Neuronal stem cell (in vitro differentiated cells): ENCODE data around the gene NRG3.

ENCODE experiments used
- DNase-seq: peaks from one replicate; pipeline ENCODE4 v3.0.0-alpha.2; 2013; ENCODE audit warnings: low spot score
- H2AFZ ChIP-seq: one replicate; pipeline ENCODE4 v1.6.1; 2013; ENCODE audit warnings: mild to moderate bottlenecking, low read length, inconsistent platforms
- H2AK5ac ChIP-seq: 2 replicates; pipeline ENCODE4 v1.6.1; 2013; ENCODE audit warnings: low read depth, mild to moderate bottlenecking, inconsistent platforms, low read length, moderate library complexity, mixed read lengths
- H2BK120ac ChIP-seq: 2 replicates; pipeline ENCODE4 v1.6.1; 2013; ENCODE audit warnings: low read depth, mild to moderate bottlenecking, inconsistent platforms, low read length, moderate library complexity, mixed read lengths
- H2BK12ac ChIP-seq: one replicate; pipeline ENCODE4 v1.6.1; 2013; ENCODE audit warnings: low read length, inconsistent platforms
- H2BK15ac ChIP-seq: 2 replicates; pipeline ENCODE4 v1.6.1; 2013; ENCODE audit warnings: mild to moderate bottlenecking, low read length, inconsistent platforms, mixed read lengths
- H2BK5ac ChIP-seq: one replicate; pipeline ENCODE4 v1.6.1; 2013; ENCODE audit warnings: inconsistent platforms, mild to moderate bottlenecking, low read length, moderate library complexity
- H3K14ac ChIP-seq: one replicate; pipeline ENCODE4 v1.6.1; 2013; ENCODE audit warnings: low read length, inconsistent platforms
- H3K18ac ChIP-seq: 2 replicates; pipeline ENCODE4 v1.6.1; 2013; ENCODE audit warnings: low read length, inconsistent platforms
- H3K23ac ChIP-seq: 2 replicates; pipeline ENCODE4 v1.6.1; 2013; ENCODE audit warnings: low read depth, mild to moderate bottlenecking, mixed read lengths, low read length, inconsistent platforms; ENCODE audit not compliant: poor library complexity
- H3K27ac ChIP-seq: replicated peaks from 3 replicates; pipeline ENCODE4 v1.5.1; 2013; ENCODE audit warnings: low read length, inconsistent platforms
- H3K27me3 ChIP-seq, 3 experiments: 2 replicates each; pipeline ENCODE4 v1.6.1; 2013; ENCODE audit warnings: low read length in 3 of 3, mild to moderate bottlenecking in 2 of 3, inconsistent platforms in 1 of 3, low read depth in 1 of 3, mixed read lengths in 1 of 3, moderate library complexity in 1 of 3; ENCODE audit not compliant: control insufficient read depth in 3 of 3, insufficient read depth in 3 of 3
- H3K36me3 ChIP-seq, 2 donors: replicated peaks in 1 of 2; 2 replicates each; pipeline ENCODE4 v1.6.1; 2013; ENCODE audit warnings: low read length in 2 of 2; ENCODE audit not compliant: control insufficient read depth in 2 of 2, insufficient read depth in 2 of 2
- H3K4ac ChIP-seq: 2 replicates; pipeline ENCODE4 v1.6.1; 2013; ENCODE audit warnings: inconsistent platforms, mild to moderate bottlenecking, low read length, moderate library complexity
- H3K4me1 ChIP-seq, 2 donors: 1 replicate in 1 of 2; 2 replicates in 1 of 2; pipeline ENCODE4 v1.6.1; 2013; ENCODE audit warnings: low read length in 2 of 2, low read depth in 1 of 2; ENCODE audit not compliant: control insufficient read depth in 2 of 2, insufficient read depth in 1 of 2
- H3K4me2 ChIP-seq: one replicate; pipeline ENCODE4 v1.6.1; 2013; ENCODE audit warnings: mild to moderate bottlenecking, low read length, inconsistent platforms; ENCODE audit not compliant: insufficient read depth, poor library complexity, severe bottlenecking
- H3K4me3 ChIP-seq, 2 donors: 2 replicates each; pipeline ENCODE4 v1.5.1; 2013; ENCODE audit warnings: low read length in 2 of 2, mild to moderate bottlenecking in 2 of 2, inconsistent platforms in 1 of 2, moderate library complexity in 1 of 2
- H3K79me1 ChIP-seq: one replicate; pipeline ENCODE4 v1.6.1; 2013; ENCODE audit warnings: low read depth, mild to moderate bottlenecking, inconsistent platforms, low read length, moderate library complexity
- H3K9ac ChIP-seq: one replicate; pipeline ENCODE4 v1.6.1; 2013; ENCODE audit warnings: mild to moderate bottlenecking, low read depth, low read length, inconsistent platforms; ENCODE audit not compliant: poor library complexity
- H3K9me3 ChIP-seq, 2 donors: replicated peaks in 1 of 2; 2 replicates each; pipeline versions ENCODE3 to v1.6.1; 2013; ENCODE audit warnings: low read length in 2 of 2, mild to moderate bottlenecking in 2 of 2, inconsistent platforms in 1 of 2, low read depth in 1 of 2, mixed read lengths in 1 of 2, moderate library complexity in 1 of 2; ENCODE audit not compliant: control insufficient read depth in 2 of 2, insufficient read depth in 1 of 2
- H4K8ac ChIP-seq: one replicate; pipeline ENCODE4 v1.6.1; 2013; ENCODE audit warnings: low read depth, mild to moderate bottlenecking, inconsistent platforms, low read length, moderate library complexity
- H4K91ac ChIP-seq: one replicate; pipeline ENCODE4 v1.6.1; 2013; ENCODE audit warnings: low read length, low read depth, mild to moderate bottlenecking, inconsistent platforms; ENCODE audit not compliant: poor library complexity
- WGBS, 2 donors: extraction: QIAGEN DNeasy Blood & Tissue Kit; methylation state at CpG; one replicate each; pipeline ENCODE4 v1.1.7; 2013; ENCODE audit warnings: missing lambda C conversion rate in 2 of 2, mixed read lengths in 1 of 2; ENCODE audit not compliant: insufficient read length in 2 of 2, insufficient replicate concordance in 1 of 2; ENCODE audit errors: extremely low coverage in 2 of 2; 5-methylcytosine and 5-hydroxymethylcytosine counted together

The NRG3 gene

GRCh38 chr10:81918766-81919165 lies 43.8 kb downstream of the NRG3 start:
- no peak overlapping the region for H2AFZ ChIP-seq
- H2BK120ac ChIP-seq = no peak overlapping the region
- no peaks in the 10 kb centered on the region for H3K79me1 ChIP-seq
- no peak overlapping the region for H3K14ac ChIP-seq
- H2AK5ac ChIP-seq = no peak overlapping the region
- peaks cover 0 to under 1% (median 0%) of the 10 kb centered on the region in 3 experiments for H3K27me3 ChIP-seq
- H4K91ac ChIP-seq = no peak overlapping the region
- H3K18ac ChIP-seq = no peak overlapping the region
- no peak overlapping the region for H3K4me3 ChIP-seq
- no peak overlapping the region for H4K8ac ChIP-seq
- no peaks in the 10 kb centered on the region for H3K9me3 ChIP-seq
- H2BK12ac ChIP-seq = no peak overlapping the region
- no peak for DNase-seq
- H2BK15ac ChIP-seq = no peak overlapping the region
- no peak overlapping the region for H3K4ac ChIP-seq
- no peak overlapping the region for H3K9ac ChIP-seq
- peaks cover 0 to 2% of the 10 kb centered on the region in 2 donors for H3K4me1 ChIP-seq
- H2BK5ac ChIP-seq = no peak overlapping the region
- no CpG with 5 or more reads among the region's 1 CpG for WGBS, 2 donors
- no peaks in the 10 kb centered on the region for H3K36me3 ChIP-seq
- no peak overlapping the region for H3K27ac ChIP-seq
- H3K4me2 ChIP-seq = no peak overlapping the region
- no peak overlapping the region for H3K23ac ChIP-seq

GRCh38 chr10:81920213-81920829 lies 45.3 kb downstream of the NRG3 start:
- Histone ChIP-seq H3K9ac (no peak overlapping the region), H3K79me1 (no peaks in the 10 kb centered on the region), H3K27me3 (peaks cover 0 to 2% (median 0%) of the 10 kb centered on the region in 3 experiments), H3K4me1 (peaks cover 0 to 2% of the 10 kb centered on the region in 2 donors), H3K27ac (no peak overlapping the region), H3K18ac (no peak overlapping the region), H2BK120ac (no peak overlapping the region), H3K36me3 (no peaks in the 10 kb centered on the region), H3K4me3 (no peak overlapping the region), H4K91ac (no peak overlapping the region), H2AK5ac (no peak overlapping the region), H3K14ac (no peak overlapping the region), H2BK15ac (no peak overlapping the region), H3K4me2 (no peak overlapping the region), H3K9me3 (no peaks in the 10 kb centered on the region), H4K8ac (no peak overlapping the region), H2BK12ac (no peak overlapping the region), H3K23ac (no peak overlapping the region), H2BK5ac (no peak overlapping the region), H3K4ac (no peak overlapping the region), H2AFZ (no peak overlapping the region)
- no peak for DNase-seq
- no CpG with 5 or more reads among the region's 3 CpGs for WGBS, 2 donors

GRCh38 chr10:81928119-81928518 lies 53.1 kb downstream of the NRG3 start:
- H2BK12ac ChIP-seq = no peak overlapping the region
- H2BK15ac ChIP-seq = no peak overlapping the region
- no peak overlapping the region for H4K91ac ChIP-seq
- H3K9me3 ChIP-seq = no peaks in the 10 kb centered on the region
- H3K23ac ChIP-seq = no peak overlapping the region
- peaks cover 0 to 2% (median 0%) of the 10 kb centered on the region in 3 experiments for H3K27me3 ChIP-seq
- no CpG with 5 or more reads among the region's 1 CpG for WGBS, 2 donors
- no peak overlapping the region for H2BK120ac ChIP-seq
- no peak overlapping the region for H3K14ac ChIP-seq
- H4K8ac ChIP-seq = no peak overlapping the region
- H3K79me1 ChIP-seq = no peaks in the 10 kb centered on the region
- no peak overlapping the region for H3K27ac ChIP-seq
- no peaks in the 10 kb centered on the region for H3K36me3 ChIP-seq
- no peak overlapping the region for H2AFZ ChIP-seq
- H2AK5ac ChIP-seq = no peak overlapping the region
- H3K18ac ChIP-seq = no peak overlapping the region
- no peak overlapping the region for H2BK5ac ChIP-seq
- no peak overlapping the region for H3K4me3 ChIP-seq
- no peak overlapping the region for H3K4ac ChIP-seq
- no peak for DNase-seq
- peaks cover 0 to 1% of the 10 kb centered on the region in 2 donors for H3K4me1 ChIP-seq
- H3K9ac ChIP-seq = no peak overlapping the region
- no peak overlapping the region for H3K4me2 ChIP-seq

- Histone ChIP-seq H3K27ac (no peak overlapping the region), H2BK120ac (no peak overlapping the region), H2AK5ac (no peak overlapping the region), H3K14ac (no peak overlapping the region), H3K4ac (no peak overlapping the region), H2AFZ (no peak overlapping the region), H2BK12ac (no peak overlapping the region), H3K23ac (no peak overlapping the region), H3K4me1 (peaks cover 2% of the 10 kb centered on the region in 2 donors), H3K9me3 (no peaks in the 10 kb centered on the region), H3K4me2 (no peak overlapping the region), H4K8ac (no peak overlapping the region), H2BK5ac (no peak overlapping the region), H3K4me3 (no peak overlapping the region), H3K9ac (no peak overlapping the region), H4K91ac (no peak overlapping the region), H3K18ac (no peak overlapping the region), H3K36me3 (no peaks in the 10 kb centered on the region), H2BK15ac (no peak overlapping the region), H3K79me1 (no peaks in the 10 kb centered on the region), H3K27me3 (no peaks in the 10 kb centered on the region)
- no CpG with 5 or more reads among the region's 2 CpGs for WGBS, 2 donors
- DNase-seq = no peak
Observed at GRCh38 chr10:81943583-81943982, 68.6 kb downstream of the NRG3 start.
